GM06990 (cell line): Measurements from ENCODE around the gene CD19.
"Not testable (repeated sequence)": the region's sequence is repeated elsewhere in the genome, so short reads cannot be mapped to it uniquely, and the experiment has no call there.

ENCODE experiments used
- DNase-seq: peaks from one replicate; pipeline ENCODE4 v3.0.0-alpha.2; 2011; ENCODE audit not compliant: insufficient read length; ENCODE audit errors: extremely low read depth
- H3K27me3 ChIP-seq: replicated peaks from 2 replicates; pipeline ENCODE4 v1.6.0; 2011; ENCODE audit warnings: low read length; ENCODE audit not compliant: control insufficient read depth, insufficient read depth
- H3K36me3 ChIP-seq: 2 replicates; pipeline ENCODE4 v1.5.1; 2011; ENCODE audit warnings: low read length; ENCODE audit not compliant: control insufficient read depth, insufficient read depth
- H3K4me3 ChIP-seq: replicated peaks from 2 replicates; pipeline ENCODE4 v1.5.1; 2011; ENCODE audit warnings: low read depth, mild to moderate bottlenecking, control low read depth, low read length
- CTCF ChIP-seq: IDR thresholded peaks from 2 replicates; pipeline ENCODE4 v1.5.1; 2011; ENCODE audit warnings: low read length, control low read depth, mild to moderate bottlenecking, inconsistent platforms; ENCODE audit not compliant: insufficient read depth, poor library complexity, severe bottlenecking

Gene CD19

GRCh38 chr16:28975158-28975599, 43.4 kb downstream of the CD19 start:
- no peak for TF ChIP-seq CTCF

DNA sequence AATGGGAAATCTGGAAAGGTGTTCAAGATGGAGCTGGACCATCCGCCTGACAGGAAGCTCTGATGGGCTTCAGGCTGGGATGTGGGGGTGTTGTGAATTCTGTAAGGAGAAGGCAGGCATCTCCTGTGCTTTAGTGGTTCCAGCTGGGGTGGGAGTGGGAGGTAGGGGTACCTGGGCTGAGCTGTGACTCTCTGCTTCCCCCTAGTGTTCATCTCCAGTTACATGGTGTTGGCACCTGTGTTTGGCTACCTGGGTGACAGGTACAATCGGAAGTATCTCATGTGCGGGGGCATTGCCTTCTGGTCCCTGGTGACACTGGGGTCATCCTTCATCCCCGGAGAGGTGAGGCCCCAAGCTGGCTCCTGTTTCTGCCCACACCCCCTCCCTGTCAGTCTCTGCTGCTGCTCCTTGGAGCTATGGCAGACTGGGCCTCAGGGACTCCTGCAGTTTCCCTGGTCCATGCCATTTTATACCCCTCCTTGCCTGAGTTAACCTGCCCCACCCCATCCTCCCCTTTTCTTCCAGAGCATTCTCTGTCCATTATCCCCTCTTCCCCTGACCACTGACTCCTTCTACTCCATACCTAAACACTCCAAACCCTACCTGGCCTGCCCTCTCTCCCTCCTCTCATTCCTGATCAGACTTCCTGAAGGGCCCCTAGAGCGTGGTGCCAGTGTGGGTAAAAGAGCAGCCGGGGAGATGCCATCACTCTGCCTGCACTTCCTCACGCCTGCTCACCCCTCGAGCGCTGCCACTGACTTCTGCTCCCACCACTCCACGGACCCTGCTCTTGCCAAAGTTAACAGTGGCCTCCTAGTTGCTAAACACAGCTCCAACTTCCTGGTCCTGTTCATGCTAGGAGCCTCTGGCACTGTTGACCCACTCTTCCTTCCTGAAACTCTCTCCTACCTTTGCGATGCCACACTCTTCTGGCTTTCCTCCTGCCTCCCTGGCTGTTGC, 46.2 kb downstream of the CD19 start:
- no peak for DNase-seq
- TF ChIP-seq CTCF = peak; percentile 68
- H3K36me3 ChIP-seq = peaks cover 16% of the 10 kb centered on the region
- H3K27me3 ChIP-seq = no peaks in the 10 kb centered on the region
- H3K4me3 ChIP-seq = no peak overlapping the region

More at GRCh38 chr16:28975158-28975599, 43.4 kb downstream of the CD19 start:
- H3K4me3 ChIP-seq = peak overlapping the region; percentile 73
- DNase-seq = no peak
- H3K27me3 ChIP-seq = no peaks in the 10 kb centered on the region
- H3K36me3 ChIP-seq = peaks cover 7% of the 10 kb centered on the region

DNA sequence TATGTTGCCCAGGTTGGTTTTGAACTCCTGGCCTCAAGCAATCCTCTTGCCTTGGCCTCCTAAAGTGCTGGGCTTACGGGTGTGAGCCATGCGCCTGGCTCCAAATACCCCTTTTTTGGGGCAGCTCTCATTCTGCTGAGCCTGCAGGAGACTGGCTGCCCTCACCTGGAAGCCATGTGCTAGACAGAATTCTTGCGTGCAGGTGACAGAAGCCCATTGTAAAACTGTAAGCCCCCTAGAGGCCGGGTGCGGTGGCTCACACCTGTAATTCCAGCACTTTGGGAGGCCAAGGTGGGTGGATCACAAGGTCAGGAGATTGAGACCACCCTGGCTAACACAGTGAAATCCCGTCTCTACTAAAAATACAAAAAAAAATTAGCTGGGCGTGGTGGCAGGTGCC, 48.6 kb downstream of the CD19 start:
- DNase-seq, H3K27me3 ChIP-seq, H3K4me3 ChIP-seq: not testable (repeated sequence)
- peak; percentile 15 for TF ChIP-seq CTCF
- H3K36me3 ChIP-seq = peaks cover 23% of the 10 kb centered on the region

- DNase-seq = no peak
- no peak for TF ChIP-seq CTCF
- H3K27me3 ChIP-seq = no peaks in the 10 kb centered on the region
- H3K36me3 ChIP-seq = peaks cover 23% of the 10 kb centered on the region
- no peak overlapping the region for H3K4me3 ChIP-seq
Measured at GRCh38 chr16:28980929-28981328, 49.2 kb downstream of the CD19 start.

GRCh38 chr16:28981517-28981916, 49.7 kb downstream of the CD19 start:
- no peak for DNase-seq

More at GRCh38 chr16:28981517-28981916, 49.7 kb downstream of the CD19 start:
- H3K4me3 ChIP-seq = no peak overlapping the region
- TF ChIP-seq CTCF = peak; percentile 70
- H3K36me3 ChIP-seq = peaks cover 24% of the 10 kb centered on the region
- no peaks in the 10 kb centered on the region for H3K27me3 ChIP-seq
